ENCODE measurements around the gene RAD51B.
A peak's percentile ranks its signal among the peaks of the same experiment; 100 is the strongest.
"Not testable (repeated sequence)": the region's sequence is repeated elsewhere in the genome, so short reads cannot be mapped to it uniquely, and the experiment has no call there.

RAD51B gene

GRCh38 chr14:68271913-68272391, 452.4 kb downstream of the RAD51B start:
- no peak for DNase-seq (ENCODE audit: low read depth in 2 of 2)

DNA sequence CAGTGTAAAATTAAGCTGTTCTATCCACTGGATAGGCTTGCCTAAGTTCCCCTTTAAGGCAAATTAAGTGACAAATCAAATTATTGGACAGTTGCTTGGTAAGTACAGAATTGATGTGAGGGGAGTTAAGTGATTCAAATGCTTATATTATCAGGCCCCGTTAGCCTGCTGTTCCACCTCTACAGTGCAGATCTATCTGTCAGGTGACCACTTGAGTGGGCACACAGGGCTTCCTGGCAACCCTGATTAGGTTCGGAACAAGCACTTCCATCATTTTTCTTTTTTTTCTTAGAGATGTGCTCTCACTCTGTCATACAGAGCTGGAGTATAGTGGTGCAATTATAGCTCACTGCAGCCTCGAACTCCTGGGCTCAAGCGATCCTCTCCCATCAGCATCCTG, 453.8 kb downstream of the RAD51B start:
- DNase-seq (ENCODE audit: low read depth in 2 of 2) = no peak

DNA sequence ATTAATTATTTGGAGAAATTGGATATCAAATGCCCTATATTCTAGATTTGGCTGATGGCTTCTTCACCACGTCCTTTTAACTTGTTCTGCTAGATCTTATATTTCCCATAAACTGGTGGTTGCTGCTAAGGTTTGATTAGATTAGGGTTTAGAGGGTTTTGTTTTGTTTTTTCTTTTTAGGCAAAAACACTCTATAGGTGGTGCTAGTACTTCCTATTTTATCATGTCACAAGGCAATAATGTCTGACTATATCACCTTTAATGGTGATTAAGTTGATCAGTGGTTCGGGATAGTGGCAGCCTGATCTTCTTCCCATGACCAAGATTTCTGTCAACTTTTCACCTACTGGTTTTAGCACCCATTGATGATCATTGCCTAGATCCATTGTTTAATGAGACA, 455.1 kb downstream of the RAD51B start:
- DNase-seq (ENCODE audit: low read depth in 2 of 2) = no peak

GRCh38 chr14:68278576-68279436, 459.2 kb downstream of the RAD51B start:
- DNase-seq (ENCODE audit: low read depth in 2 of 2) = no peak

- DNase-seq (ENCODE audit: low read depth in 2 of 2) = no peak
Observed at GRCh38 chr14:68279437-68279720, 459.8 kb downstream of the RAD51B start.

GRCh38 chr14:68279777-68280233, 460.2 kb downstream of the RAD51B start:
- no peak for DNase-seq (ENCODE audit: low read depth in 2 of 2)

DNA sequence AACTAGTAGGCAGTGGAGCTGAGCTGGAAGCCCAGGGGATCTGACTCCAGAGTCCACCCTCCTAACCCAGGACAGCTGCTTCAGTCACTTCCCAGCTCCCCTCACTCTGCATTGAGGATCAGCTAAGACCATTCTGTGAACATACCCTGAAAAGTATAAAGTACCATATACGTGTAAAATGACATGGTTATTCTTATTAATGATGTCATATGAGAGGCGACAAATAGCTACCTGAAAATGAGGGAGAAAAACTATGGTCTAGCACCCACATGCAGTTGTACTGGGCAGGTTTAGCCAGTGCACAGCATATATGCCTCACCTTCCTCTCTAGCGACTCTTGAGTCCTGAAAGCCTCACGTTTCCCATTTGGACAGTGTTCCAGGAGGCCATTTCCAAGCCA, 461.9 kb downstream of the RAD51B start:
- no peak for DNase-seq (ENCODE audit: low read depth in 2 of 2)

DNA sequence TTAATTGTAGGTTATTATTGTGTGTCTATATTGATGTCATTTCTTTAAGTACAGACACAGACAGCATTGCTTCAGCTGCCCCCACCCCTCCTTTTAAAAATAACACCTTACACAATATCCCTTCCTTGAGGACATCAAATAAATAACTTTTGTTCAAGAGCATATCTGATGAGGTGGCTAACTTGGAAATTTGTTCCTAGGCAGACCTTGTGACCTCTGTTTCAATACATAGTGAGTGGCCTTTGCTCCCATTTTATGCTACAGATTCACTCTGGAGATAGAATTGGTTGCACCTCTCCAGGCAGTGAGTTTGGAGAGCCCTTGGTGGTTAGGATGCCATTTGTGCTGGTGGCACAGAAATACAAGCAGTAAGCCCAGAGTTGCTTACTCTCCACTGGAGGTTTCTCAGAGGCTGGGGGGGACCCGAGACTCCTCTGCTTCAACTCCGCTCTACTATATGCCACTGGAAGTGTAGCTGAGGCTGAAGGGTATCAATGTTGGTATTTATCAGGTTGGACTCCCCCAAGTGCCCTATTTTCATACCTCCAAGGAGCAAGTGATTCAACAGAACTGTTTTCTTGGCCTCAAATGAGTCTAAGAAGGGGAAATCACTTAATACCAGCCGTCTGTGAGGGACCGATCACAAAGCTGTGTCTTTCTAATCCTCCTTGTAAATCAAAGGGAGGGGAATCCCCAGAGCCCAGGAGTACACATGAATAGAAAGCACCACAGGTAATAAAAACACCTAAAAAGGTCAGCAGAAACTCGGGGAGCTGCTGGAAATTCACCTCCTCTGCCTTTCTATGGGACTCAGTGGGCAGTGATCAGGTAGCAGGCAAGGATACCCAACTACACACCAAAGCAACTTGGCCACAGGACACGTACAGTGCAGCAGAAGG, 463.1 kb downstream of the RAD51B start:
- DNase-seq (ENCODE audit: low read depth in 2 of 2) = peak in 1 of 2 donors; percentile 3

DNA sequence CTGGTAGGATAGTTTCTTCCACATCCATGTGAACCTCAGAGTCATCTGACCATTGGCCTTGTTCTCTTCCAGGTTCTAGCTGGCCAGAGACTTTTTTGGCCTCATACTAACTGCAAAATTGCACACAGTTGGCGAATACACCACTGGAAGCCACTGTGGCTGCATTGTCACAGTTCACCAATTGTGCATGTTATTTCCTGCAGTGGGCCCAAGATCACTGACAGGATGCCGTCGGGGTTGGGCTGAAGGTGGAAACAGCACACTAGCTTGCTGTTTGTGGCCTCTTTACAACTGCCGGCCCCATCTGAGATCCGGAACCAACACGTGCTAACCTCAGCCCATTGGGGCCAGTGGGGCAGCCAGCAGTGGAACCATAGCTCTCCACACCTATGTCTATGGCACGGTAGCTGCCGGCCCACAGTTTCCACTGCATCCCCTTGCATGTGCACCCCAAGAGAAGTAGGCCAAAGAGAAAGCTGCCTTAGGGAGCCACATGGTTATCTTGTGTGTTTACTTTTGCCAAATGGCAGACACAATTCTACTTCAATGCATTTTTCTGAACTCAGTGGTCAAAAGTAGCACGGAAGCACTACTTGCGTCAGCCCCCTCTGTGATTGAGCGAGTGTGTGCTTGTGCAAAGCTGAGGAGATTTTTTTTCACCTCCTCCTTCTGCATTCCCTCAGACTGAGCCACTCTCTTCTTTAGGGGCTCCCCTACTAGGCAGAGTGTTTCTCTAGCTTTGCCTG, 464.0 kb downstream of the RAD51B start:
- peak; percentile 24 to 35 for DNase-seq (ENCODE audit: low read depth in 2 of 2)

GRCh38 chr14:68284333-68284732, 464.8 kb downstream of the RAD51B start:
- DNase-seq (ENCODE audit: low read depth in 2 of 2) = no peak

DNA sequence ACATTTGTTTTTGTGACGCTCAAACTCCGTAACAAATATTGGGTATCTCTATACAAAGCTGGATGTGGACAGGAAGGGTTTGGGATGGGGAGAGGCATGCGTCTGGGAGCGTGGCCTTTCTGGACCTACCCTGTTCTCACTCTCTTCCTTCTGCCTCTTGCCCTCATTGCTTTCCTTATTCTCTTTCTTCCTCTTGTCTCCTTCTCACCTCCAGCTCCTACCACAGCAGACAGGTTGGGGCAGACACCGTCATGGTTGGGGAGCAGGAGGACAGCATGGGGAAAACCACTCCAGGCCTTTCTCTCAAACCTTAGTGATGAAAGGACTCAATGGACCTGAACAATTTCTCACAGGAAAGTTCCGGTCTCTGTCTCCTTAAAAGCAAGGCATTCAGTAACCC, 465.3 kb downstream of the RAD51B start:
- no peak for DNase-seq (ENCODE audit: low read depth in 2 of 2)

GRCh38 chr14:68285421-68286179, 466.0 kb downstream of the RAD51B start:
- DNase-seq (ENCODE audit: low read depth in 2 of 2) = peak in 1 of 2 donors; percentile 33

- no peak for DNase-seq (ENCODE audit: low read depth in 2 of 2)
Observed at GRCh38 chr14:68286667-68287066, 467.1 kb downstream of the RAD51B start.

- DNase-seq (ENCODE audit: low read depth in 2 of 2) = not testable (repeated sequence)
Observed at GRCh38 chr14:68289452-68289851, 469.9 kb downstream of the RAD51B start.

DNA sequence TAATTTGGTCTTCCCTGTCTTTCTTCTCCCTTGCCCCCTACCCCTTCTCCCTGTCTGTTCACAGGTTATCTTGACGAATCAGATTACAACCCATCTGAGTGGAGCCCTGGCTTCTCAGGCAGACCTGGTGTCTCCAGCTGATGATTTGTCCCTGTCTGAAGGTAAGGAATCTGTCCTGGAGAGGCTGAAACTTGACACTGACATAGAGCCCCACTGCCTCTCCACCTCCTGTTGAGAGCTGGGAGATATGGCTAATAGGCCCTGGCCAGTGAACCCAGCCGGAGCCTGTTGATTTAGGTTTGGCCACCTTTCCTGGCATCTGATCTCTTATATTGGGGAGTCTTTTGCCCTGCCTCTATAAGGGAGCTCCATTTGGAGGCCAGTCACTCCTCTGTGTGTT, 472.2 kb downstream of the RAD51B start:
- DNase-seq (ENCODE audit: low read depth in 2 of 2) = no peak

- no peak for DNase-seq (ENCODE audit: low read depth in 2 of 2)
Observed at GRCh38 chr14:68292441-68293215, 473.0 kb downstream of the RAD51B start.

DNA sequence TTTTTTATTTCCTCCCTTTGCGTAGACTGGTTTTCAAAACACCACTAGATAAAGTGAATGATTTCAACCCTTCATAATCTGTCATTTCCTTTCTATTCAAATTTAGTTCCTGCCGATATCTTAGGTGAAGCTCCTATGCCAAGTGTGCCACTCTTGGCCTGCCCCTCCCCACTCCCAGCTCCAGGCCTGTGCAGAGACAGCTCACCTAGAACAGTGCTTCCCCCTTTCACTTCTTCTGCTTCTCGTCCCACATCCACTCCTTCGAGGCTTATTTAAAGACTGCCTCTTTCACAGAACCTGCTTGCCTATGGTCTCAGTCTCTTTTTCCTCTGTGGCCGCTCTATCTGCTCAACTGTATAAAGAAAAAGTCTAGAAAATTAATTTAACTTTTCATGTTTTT, 473.8 kb downstream of the RAD51B start:
- no peak for DNase-seq (ENCODE audit: low read depth in 2 of 2)

DNA sequence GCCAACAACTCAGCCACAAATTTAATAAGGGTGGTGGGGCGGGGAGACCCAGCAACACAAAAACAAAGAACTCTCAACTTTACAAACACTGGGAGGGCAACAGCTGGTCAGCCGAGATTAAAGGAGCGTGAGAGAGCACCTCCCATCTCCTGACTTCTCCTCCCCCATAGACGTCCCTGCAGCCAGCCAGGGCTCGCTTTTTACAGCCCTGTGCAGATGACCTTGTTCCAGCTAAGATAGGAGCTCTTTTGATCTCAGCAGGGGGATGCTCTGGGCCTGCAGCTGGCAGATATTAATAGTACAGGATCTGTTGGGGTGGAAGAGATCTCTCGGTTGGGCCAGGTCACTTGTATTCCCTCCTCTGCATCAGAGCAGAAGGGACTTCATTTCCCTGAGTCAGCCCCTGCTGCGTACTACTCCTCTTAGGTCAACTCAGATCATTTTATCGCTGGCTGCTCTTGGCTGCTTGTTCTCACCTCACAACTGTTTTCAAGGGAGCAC, 475.8 kb downstream of the RAD51B start:
- no peak for DNase-seq (ENCODE audit: low read depth in 2 of 2)

DNA sequence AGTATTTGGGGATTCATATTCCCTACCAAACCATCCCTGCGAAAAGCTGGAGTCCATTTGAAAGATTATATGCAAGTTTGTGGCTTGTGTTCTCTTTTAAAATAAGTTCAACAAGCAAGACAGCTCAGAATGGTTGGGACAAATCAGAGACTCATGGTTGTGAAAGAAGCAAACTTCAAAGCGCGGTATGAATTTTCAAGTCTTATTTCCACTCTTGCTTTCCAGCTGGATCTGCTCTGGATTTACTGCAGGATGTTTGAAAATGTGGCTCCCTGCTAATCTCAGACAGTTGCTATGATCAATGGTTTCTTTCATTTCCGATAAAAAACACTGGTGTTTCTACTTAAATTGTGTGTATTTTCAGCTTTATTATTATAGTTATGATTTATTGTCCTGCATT, 477.5 kb downstream of the RAD51B start:
- no peak for DNase-seq (ENCODE audit: low read depth in 2 of 2)

DNA sequence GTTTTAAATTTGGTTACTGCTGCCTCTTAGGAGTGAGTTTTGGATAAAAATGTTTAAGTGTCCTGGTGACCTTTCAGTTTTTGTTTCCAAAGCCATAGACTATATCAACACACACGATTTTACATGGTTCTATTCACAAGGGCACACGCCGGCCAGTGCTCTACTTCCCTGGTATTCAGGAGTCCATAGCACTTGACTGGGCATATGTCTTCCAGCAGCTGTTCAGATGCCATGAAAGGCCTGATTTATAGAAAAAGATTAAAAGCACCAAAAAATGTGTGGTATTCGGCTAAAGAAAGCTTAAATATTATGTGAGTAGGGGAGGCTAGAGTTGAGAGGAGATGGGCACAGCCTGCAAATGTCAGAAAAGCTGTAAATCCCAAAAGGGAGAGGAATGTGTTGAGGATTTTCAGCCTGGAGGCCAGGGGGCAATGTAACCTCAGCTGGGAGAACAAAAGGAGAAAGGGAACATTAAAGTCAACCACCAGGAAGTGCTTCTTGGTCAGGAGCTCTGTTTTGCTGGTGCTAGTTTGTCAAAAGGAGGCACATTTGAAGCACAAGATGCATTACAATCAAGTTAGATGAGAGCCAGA, 478.4 kb downstream of the RAD51B start:
- DNase-seq (ENCODE audit: low read depth in 2 of 2) = no peak
